ENCODE data around the gene CACNG4.

CACNG4 gene

DNA sequence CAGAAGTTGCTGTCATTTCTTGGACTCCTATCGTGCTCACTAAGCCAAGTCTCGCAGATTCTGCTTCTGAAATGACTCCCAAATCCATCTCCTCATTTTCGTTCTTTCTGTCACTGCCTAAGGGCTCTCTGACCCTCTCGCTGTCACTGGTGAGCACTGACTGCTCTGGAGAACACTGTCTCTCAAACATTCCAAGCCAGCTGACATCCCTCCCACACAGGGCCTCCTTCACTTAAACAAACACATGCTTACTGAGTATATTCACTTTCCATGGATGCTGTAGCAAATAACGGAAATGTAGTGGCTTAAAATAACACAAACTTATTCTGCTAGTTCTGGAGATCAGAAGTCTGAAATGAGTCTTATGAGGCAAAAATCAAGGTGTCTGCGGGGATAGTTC is 98.6 kb downstream of the CACNG4 start:
- DNase-seq (ENCODE audit: low read depth in 2 of 2), result no peak

DNA sequence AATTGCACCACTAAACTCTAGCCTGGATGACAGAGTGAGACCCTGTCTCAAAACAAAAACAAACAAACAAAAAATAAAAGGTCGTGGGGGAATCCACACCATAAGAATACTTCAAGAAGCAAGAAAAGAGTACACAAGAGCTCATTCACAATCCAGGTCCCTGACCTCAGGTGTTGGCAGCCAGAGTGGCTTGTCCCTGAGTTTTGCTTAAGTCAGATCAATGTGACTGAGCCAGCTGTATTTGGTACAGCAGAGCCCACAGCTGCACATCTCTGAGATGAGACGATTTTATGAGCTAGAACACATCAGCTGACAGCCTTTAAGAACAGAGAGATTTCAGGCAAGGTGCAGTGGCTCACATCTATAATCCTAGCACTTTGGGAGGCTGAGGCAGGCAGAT is 102.2 kb downstream of the CACNG4 start:
- DNase-seq (ENCODE audit: low read depth in 2 of 2), result no peak

DNA sequence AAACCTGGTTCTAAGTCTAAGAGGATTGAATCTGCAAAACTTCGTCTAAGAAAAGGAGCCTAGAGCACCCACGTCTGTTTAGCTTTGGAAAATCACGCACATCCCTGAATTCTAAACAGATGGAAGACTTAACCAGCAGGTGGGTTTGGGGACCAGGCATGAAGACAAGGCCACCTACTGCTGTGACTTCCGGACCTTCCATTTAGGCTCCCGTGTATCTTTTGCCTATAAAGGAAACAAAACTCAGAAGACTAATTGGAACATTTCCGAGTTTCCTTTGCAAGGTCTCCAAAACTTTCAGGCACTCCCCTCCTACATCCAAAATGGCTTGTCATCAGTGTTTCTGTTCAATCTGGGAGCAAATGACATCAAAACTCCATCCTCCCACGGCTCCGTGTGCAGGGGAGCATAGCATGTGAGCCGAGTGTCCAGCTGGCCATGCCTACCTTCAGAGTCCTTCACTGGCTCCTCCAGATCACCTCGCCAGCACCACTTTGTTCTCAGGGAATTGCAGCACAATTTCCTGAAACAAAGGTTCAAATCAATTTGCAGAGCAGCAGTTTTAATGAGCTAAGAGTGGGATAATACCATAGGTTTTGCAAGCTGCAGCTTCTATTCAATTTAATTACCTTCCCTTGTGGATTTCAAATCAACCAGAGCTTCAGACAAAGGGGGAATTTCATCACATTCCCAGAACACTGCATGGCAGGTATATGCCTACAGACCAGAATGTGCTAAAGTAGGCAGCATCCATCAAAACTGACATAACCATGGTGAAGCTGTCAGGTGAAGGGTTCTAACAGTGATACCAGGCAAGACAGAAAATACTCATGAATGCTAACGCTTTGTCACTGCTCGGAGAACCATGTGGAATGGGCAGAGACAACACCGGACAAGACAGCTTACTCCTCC is 103.3 kb downstream of the CACNG4 start:
- no peak for DNase-seq (ENCODE audit: low read depth in 2 of 2)

DNA sequence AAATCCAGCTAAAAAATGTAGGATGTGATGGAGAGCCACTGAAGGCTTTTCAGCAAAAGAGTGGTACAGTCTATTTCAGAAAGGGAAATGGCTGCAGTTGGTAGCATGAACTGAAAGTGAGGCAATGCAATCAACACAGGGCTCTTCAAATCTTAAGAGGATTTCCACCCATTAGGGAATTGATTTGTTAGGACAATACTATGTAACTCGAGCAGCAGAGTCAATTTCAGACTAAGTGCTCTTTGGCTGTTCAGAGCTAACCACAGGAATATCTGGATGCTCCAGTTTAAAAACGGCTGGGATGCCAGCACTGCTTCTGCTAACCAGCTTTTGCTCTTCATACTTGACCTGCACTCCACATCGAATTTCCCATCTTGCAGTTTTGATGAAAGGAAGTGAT is 104.5 kb downstream of the CACNG4 start:
- DNase-seq (ENCODE audit: low read depth in 2 of 2), result no peak

DNA sequence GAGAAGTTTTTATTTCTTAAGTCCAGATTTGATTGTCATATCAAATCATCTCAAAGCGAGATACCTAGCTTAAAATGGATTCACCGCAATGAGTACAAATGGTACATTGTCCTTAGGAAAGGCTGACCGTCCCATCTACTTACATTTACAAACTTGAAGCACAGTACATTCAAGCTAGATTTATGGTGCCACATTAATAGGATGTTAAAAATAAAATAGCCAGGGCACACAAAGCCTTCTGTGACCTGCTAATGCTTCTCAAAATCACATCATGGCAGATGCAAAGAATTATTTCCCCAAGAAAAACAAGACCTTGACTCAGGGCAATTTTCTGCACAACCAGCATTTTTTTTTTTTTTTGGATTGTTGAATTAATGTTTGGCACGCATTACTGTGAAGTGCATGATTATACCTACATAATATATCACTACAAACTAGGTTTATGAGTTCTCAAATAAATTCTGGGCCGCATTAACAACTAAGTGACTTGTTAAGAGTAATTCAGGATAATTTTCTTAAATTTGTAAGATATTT is 105.2 kb downstream of the CACNG4 start:
- no peak for DNase-seq (ENCODE audit: low read depth in 2 of 2)

DNA sequence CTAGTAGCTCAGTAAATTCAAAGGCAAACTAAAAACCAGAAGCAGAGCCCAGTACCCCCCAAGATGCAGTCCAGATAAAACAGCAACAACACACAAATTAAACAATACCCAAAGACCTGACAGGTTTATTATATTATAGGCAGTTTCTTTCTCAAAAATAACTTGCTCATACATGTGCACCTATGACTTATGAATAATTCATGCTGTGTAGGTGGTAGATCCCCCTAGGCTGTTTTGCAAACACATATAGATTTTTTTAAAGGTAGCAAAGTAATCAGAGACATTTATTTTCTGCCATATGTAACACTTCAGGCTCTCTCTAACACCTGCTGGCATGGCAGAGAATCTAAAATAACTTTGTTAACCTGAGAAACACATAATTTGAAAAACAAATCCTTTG is 107.1 kb downstream of the CACNG4 start:
- DNase-seq (ENCODE audit: low read depth in 2 of 2), result no peak

DNA sequence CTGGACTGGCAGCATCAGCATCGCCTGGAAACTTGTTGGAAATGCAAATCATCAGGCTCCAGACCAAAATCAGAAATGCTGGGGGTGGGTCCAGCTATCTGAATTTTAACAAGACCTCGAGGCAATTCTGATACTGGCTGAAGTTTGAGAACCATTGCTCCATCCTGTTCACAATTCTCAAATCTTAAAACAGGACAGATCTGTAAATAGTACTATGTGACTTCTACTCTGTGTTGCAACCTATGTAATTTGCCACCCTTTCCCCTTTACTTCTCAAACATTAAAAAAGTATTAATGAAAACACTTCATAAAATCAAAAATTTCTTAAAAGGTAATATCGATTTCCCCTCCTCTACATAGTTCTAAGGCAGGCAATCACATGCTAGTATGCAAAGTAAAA is 108.4 kb downstream of the CACNG4 start:
- DNase-seq (ENCODE audit: low read depth in 2 of 2), result no peak

DNA sequence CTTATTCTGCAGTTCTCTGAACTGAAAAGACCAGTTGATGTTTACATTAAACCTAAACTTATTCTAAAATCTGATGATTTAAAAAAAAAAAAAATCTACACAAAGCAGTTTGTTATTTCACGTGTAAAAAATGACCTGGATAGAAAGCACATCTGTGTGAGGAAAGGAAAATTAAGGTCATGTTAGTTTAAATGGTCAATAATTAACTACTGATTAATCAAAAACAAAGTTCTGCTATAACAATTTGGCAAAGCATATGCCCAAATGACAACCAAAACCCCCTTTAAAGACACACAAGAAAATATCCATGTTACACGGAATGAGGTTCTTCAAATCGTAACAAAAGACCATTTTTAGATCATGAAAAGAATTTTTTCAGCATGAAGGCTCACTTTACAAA is 110.3 kb downstream of the CACNG4 start:
- no peak for DNase-seq (ENCODE audit: low read depth in 2 of 2)

DNA sequence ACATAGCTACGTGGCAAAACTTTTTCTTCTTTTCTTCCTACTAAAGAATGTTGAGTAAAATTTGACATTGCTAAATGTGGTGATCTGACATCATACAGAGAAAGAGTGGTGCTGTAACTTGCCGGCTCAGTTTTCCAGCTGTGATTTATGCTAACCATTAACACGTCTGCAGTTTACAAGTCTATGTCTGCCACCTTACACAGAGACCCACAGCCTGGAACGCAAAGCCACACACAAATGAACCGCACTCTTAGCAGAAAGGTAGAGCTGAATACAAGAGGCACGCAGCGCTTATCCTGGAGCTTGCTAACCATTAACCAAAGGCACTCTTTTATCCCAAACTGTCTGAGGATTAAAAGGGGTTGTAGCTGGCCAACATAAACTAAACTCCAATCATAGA is 111.8 kb downstream of the CACNG4 start:
- no peak for DNase-seq (ENCODE audit: low read depth in 2 of 2)

DNA sequence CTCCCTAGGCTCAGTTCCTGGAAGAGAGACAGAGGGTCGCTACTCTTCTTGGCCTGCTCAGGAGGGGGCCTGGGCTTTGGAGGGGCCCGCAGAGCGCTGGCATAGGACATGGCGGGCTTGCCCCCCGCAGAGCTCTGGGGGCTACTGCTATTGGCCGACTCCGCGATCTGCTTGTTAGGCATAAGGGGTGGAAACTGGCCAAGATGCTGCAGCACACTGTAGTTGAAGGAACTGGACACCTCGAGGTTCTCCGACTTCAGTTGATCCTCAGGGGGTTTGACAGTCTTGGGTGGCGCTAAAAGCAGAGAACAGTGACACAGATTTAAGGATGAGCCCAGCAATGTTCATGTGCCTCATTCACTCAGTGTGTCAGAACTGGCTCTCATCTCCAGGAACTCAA is 113.8 kb downstream of the CACNG4 start:
- no peak for DNase-seq (ENCODE audit: low read depth in 2 of 2)

DNA sequence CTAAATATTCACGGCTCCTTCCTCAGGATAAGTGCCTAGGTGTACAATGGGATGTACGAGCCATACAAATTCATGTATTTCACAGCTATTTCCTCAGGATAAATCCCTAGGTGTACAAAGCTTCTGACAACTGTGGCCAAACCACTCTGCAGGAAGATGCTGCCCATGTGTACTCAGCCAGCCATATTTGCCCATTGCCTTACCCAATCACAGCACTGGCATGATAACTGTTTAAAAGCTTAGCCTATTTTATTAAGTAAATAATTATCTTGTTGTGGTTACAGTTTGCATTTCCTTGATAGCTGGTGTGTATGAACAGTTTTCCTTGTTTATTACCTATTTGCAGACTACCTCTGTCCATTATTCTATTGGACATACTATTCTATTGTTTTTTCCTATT is 115.0 kb downstream of the CACNG4 start:
- DNase-seq (ENCODE audit: low read depth in 2 of 2), result no peak

DNA sequence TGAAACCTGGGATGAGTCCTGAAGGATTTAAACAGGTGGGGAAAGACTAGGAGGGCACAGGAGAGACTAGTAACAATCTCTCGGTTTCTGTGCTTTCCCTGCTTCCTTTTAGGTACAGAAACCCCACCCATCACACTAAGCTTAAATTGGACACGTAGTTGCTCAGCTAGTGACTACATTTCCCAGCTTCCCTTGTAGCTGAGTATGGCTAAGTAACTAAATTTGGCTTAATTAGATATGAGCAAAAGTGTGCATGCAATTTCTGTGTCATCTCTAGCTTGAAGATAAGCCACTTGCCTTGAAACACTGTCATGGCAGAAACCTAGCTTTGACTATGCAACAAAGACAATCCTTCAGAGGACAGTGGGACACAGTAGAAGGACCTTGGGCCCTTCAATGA is 116.3 kb downstream of the CACNG4 start:
- no peak for DNase-seq (ENCODE audit: low read depth in 2 of 2)

DNA sequence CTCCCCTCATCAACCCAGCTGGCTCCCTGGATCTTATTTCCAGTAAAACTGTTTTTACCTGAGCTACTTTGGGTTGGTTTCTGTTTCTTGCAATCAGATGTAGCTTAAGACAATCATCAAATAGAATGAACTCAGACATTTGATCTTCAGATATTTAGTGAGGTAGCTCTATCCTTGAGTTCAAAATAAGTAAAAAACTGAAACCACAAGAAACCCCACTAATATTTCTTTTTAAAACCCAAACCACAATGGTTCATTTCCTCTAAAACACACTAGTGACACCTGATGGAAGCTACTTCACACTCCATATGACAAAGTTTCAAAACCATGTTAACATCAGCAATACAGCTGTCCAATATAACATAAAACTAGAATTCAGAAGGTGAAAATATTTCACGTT is 117.6 kb downstream of the CACNG4 start:
- no peak for DNase-seq (ENCODE audit: low read depth in 2 of 2)
